ENCODE results near the gene RYR2. TPM values are rescaled to one million over a fixed set of nuclear protein-coding genes. Genes with fewer than 3 reads are reported as not detected.

The RYR2 gene
- total and polyA plus RNA-seq, 3 donors from 2014 or later, result 5.4 to 9.5 (median 9.1) TPM

DNA sequence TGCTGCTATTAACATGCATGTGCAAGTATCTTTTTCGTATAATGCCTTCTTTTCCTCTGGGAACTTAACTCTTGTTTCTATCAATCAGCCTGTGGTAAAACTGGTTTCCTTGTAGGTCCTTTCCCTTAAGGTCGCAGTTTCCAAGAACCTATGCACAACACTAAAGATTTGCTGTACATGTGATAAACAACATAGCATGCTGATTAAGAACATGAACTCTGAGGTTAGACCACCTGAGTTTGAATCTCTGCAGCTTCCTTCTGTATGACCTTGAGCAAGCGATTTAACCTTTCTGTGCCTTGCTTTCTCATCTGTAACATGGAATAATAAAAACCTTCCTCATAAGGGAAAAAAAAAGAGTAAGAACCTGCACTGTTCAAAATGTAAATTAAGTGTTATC, 186.4 kb downstream of the RYR2 start:
- Histone ChIP-seq H3K9me3 (no peaks in the 10 kb centered on the region), H3K4me3 (no peak overlapping the region), H3K27ac (no peak overlapping the region), H3K36me3 (ENCODE audit: low read depth, missing control alignments) (no peaks in the 10 kb centered on the region), H3K4me1 (no peaks in the 10 kb centered on the region), H3K27me3 (no peaks in the 10 kb centered on the region)
- intact Hi-C loops (cut with DNase I; ENCODE audit: low total_unique reads), result no loop called here
- no peak for DNase-seq
- TF ChIP-seq, protein P1, sequence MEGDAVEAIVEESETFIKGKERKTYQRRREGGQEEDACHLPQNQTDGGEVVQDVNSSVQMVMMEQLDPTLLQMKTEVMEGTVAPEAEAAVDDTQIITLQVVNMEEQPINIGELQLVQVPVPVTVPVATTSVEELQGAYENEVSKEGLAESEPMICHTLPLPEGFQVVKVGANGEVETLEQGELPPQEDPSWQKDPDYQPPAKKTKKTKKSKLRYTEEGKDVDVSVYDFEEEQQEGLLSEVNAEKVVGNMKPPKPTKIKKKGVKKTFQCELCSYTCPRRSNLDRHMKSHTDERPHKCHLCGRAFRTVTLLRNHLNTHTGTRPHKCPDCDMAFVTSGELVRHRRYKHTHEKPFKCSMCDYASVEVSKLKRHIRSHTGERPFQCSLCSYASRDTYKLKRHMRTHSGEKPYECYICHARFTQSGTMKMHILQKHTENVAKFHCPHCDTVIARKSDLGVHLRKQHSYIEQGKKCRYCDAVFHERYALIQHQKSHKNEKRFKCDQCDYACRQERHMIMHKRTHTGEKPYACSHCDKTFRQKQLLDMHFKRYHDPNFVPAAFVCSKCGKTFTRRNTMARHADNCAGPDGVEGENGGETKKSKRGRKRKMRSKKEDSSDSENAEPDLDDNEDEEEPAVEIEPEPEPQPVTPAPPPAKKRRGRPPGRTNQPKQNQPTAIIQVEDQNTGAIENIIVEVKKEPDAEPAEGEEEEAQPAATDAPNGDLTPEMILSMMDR (IDR thresholded peaks at IDR 0.05), result no peak
- TF ChIP-seq POLR2A (IDR thresholded peaks at IDR 0.05), result no peak
- WGBS, 2 donors, result 76 to 89% methylated on average over 3 of the region's 3 CpGs

DNA sequence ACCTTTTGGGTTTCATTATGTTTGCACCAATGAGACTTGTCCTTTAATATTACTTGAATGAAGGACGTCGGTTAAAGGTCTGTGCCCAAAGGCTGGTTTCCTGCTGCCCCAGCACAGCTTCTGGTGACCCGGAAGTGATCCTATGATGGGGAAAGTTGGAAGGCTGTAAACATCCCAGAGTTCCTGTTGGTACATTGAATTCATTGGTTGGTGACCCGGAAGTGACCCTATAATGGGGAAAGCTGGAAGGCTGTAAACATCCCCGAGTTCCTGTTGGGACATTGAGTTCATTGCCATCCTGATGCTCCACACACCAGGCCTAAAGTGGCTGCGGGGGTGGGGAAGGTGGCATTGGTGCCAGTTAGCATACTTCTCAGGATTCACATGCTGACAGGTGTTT, 187.3 kb downstream of the RYR2 start:
- WGBS, 2 donors, result 86 to 94% methylated on average over 6 of the region's 6 CpGs
- no peak for DNase-seq
- TF ChIP-seq POLR2A (IDR thresholded peaks at IDR 0.05), result no peak
- TF ChIP-seq, protein P1 (IDR thresholded peaks at IDR 0.05), result no peak
- Histone ChIP-seq H3K9me3 (no peaks in the 10 kb centered on the region), H3K36me3 (ENCODE audit: low read depth, missing control alignments) (no peaks in the 10 kb centered on the region), H3K27ac (no peak overlapping the region), H3K4me3 (no peak overlapping the region), H3K4me1 (no peaks in the 10 kb centered on the region), H3K27me3 (no peaks in the 10 kb centered on the region)
- intact Hi-C loops (cut with DNase I; ENCODE audit: low total_unique reads), result no loop called here

DNA sequence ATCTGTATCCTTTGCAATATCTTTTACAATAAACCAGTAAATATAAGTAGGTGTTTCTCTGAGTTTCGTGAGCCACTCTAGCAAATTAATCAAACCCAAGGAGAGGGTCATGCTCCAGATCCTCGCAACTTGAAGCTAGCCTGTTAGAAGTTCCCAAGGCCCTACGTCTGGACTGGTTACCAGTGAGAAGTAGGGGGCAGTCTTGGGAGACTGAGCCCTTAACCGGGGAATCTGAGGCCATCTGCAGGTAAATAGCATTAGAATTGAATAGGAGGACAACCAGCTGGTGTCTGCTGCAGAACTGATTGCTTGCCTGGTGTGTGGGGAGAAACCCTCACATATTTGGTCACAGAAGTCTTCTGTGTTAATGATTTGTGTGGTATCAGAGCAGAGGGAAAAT, 190.5 kb downstream of the RYR2 start:
- H3K9me3 ChIP-seq, result no peaks in the 10 kb centered on the region
- 78 to 83% methylated on average over 4 of the region's 4 CpGs for WGBS, 2 donors
- no peak for DNase-seq
- intact Hi-C loops (cut with DNase I; ENCODE audit: low total_unique reads), result no loop called here
- no peaks in the 10 kb centered on the region for H3K36me3 ChIP-seq (ENCODE audit: low read depth, missing control alignments)
- no peak overlapping the region for H3K27ac ChIP-seq
- H3K27me3 ChIP-seq, result no peaks in the 10 kb centered on the region
- TF ChIP-seq POLR2A (IDR thresholded peaks at IDR 0.05), result no peak
- TF ChIP-seq, protein P1 (IDR thresholded peaks at IDR 0.05), result no peak
- no peaks in the 10 kb centered on the region for H3K4me1 ChIP-seq
- H3K4me3 ChIP-seq, result no peak overlapping the region

DNA sequence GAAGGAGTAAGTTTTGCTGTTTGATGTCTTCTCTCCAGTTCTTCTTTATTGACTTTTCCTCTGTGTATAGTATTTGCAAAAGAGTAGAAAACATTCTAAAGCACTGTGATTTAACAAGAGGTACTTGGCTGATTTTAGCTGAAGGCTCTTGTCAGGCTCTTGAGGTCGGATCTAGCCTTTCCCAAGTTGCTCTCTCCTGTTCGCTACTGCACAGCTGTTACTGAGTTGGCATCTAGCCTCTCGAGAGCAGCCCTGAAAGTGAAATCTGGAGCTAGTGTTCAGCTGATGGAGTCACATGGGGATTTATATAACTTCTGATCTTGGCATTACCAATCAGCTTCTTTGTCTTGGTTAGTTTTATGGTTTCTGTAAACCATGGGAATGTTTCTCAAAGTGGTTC, 193.1 kb downstream of the RYR2 start:
- DNase-seq, result no peak
- TF ChIP-seq, protein P1 (IDR thresholded peaks at IDR 0.05), result no peak
- TF ChIP-seq POLR2A (IDR thresholded peaks at IDR 0.05), result no peak
- H3K27me3 ChIP-seq, result no peaks in the 10 kb centered on the region
- intact Hi-C loops (cut with DNase I; ENCODE audit: low total_unique reads), result no loop called here
- no peaks in the 10 kb centered on the region for H3K4me1 ChIP-seq
- H3K36me3 ChIP-seq (ENCODE audit: low read depth, missing control alignments), result no peaks in the 10 kb centered on the region
- H3K4me3 ChIP-seq, result no peak overlapping the region
- WGBS, 2 donors, result 55 to 73% methylated on average over 3 of the region's 3 CpGs
- no peaks in the 10 kb centered on the region for H3K9me3 ChIP-seq
- no peak overlapping the region for H3K27ac ChIP-seq

DNA sequence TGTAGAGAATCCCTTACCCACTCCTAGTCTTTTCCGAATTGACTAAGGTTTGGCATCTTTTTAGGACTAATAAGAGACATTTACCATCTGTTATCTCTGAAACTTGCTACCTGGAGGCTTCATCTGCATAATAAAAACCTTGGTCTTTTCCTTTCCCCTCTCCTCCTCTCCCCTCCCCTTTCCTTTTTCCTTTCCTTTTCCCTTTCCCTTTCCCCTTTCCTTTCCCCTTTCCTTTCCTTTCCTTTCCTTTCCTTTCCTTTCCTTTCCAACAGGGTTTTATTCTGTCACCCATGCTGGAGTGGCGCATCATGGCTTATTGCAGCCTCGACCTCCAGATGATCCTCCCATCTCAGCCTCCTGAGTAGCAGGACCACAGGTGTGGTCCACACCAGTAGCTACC, 195.7 kb downstream of the RYR2 start:
- no peak overlapping the region for H3K4me3 ChIP-seq
- intact Hi-C loops (cut with DNase I; ENCODE audit: low total_unique reads), result no loop called here
- no peaks in the 10 kb centered on the region for H3K9me3 ChIP-seq
- no peak overlapping the region for H3K27ac ChIP-seq
- H3K27me3 ChIP-seq, result no peaks in the 10 kb centered on the region
- DNase-seq, result no peak
- WGBS, 2 donors, result 76 to 85% methylated on average over 3 of the region's 3 CpGs
- TF ChIP-seq, protein P1 (IDR thresholded peaks at IDR 0.05), result no peak
- no peak for TF ChIP-seq POLR2A (IDR thresholded peaks at IDR 0.05)
- no peaks in the 10 kb centered on the region for H3K4me1 ChIP-seq
- no peaks in the 10 kb centered on the region for H3K36me3 ChIP-seq (ENCODE audit: low read depth, missing control alignments)
